ENCODE data around the gene CDRT15.

The CDRT15 gene

GRCh38 chr17:14206891-14207290 lies 29.8 kb downstream of the CDRT15 start:
- TF ChIP-seq SPI1 (IDR thresholded peaks at IDR 0.05; ENCODE audit: low read depth, low read length) (no peak), POLR2AphosphoS5 (IDR thresholded peaks at IDR 0.05; ENCODE audit: low read depth, low read length) (no peak), TAF1 (IDR thresholded peaks at IDR 0.05; ENCODE audit: low read depth, low read length) (no peak), POLR2A (IDR thresholded peaks at IDR 0.05; ENCODE audit: low read depth, low read length) (no peak), PAX5 (IDR thresholded peaks at IDR 0.05; ENCODE audit: insufficient read depth, low read length, severe bottlenecking) (no peak), POU2F2 (IDR thresholded peaks at IDR 0.05; ENCODE audit: low read depth, low read length) (no peak)
- FAIRE-seq (no peak), DNase-seq (ENCODE audit: insufficient read length, low spot score) (no peak)

GRCh38 chr17:14205992-14206461 lies 30.6 kb downstream of the CDRT15 start:
- no peak for DNase-seq (ENCODE audit: insufficient read length, low spot score)
- no peak for FAIRE-seq
- TF ChIP-seq POLR2A (IDR thresholded peaks at IDR 0.05; ENCODE audit: low read depth, low read length), result no peak
- TF ChIP-seq TAF1 (IDR thresholded peaks at IDR 0.05; ENCODE audit: low read depth, low read length), result no peak
- TF ChIP-seq PAX5 (IDR thresholded peaks at IDR 0.05; ENCODE audit: insufficient read depth, low read length, severe bottlenecking), result no peak
- TF ChIP-seq SPI1 (IDR thresholded peaks at IDR 0.05; ENCODE audit: low read depth, low read length), result no peak
- no peak for TF ChIP-seq POLR2AphosphoS5 (IDR thresholded peaks at IDR 0.05; ENCODE audit: low read depth, low read length)
- no peak for TF ChIP-seq POU2F2 (IDR thresholded peaks at IDR 0.05; ENCODE audit: low read depth, low read length)

GRCh38 chr17:14205380-14205779 lies 31.3 kb downstream of the CDRT15 start:
- DNase-seq (ENCODE audit: insufficient read length, low spot score) (no peak), FAIRE-seq (no peak)
- TF ChIP-seq TAF1 (IDR thresholded peaks at IDR 0.05; ENCODE audit: low read depth, low read length), result no peak
- no peak for TF ChIP-seq SPI1 (IDR thresholded peaks at IDR 0.05; ENCODE audit: low read depth, low read length)
- TF ChIP-seq POU2F2 (IDR thresholded peaks at IDR 0.05; ENCODE audit: low read depth, low read length), result no peak
- TF ChIP-seq POLR2AphosphoS5 (IDR thresholded peaks at IDR 0.05; ENCODE audit: low read depth, low read length), result no peak
- no peak for TF ChIP-seq PAX5 (IDR thresholded peaks at IDR 0.05; ENCODE audit: insufficient read depth, low read length, severe bottlenecking)
- no peak for TF ChIP-seq POLR2A (IDR thresholded peaks at IDR 0.05; ENCODE audit: low read depth, low read length)

- no peak for FAIRE-seq
- TF ChIP-seq PAX5 (IDR thresholded peaks at IDR 0.05; ENCODE audit: insufficient read depth, low read length, severe bottlenecking) (no peak), SPI1 (IDR thresholded peaks at IDR 0.05; ENCODE audit: low read depth, low read length) (no peak), POLR2AphosphoS5 (IDR thresholded peaks at IDR 0.05; ENCODE audit: low read depth, low read length) (no peak), POLR2A (IDR thresholded peaks at IDR 0.05; ENCODE audit: low read depth, low read length) (no peak), TAF1 (IDR thresholded peaks at IDR 0.05; ENCODE audit: low read depth, low read length) (no peak), POU2F2 (IDR thresholded peaks at IDR 0.05; ENCODE audit: low read depth, low read length) (no peak)
- no peak for DNase-seq (ENCODE audit: insufficient read length, low spot score)
Observed at GRCh38 chr17:14204546-14204945, 32.1 kb downstream of the CDRT15 start.

- FAIRE-seq, result no peak
Observed at GRCh38 chr17:14204084-14204483, 32.6 kb downstream of the CDRT15 start.

GRCh38 chr17:14203388-14203787 lies 33.3 kb downstream of the CDRT15 start:
- FAIRE-seq (no peak), DNase-seq (ENCODE audit: insufficient read length, low spot score) (no peak)
- TF ChIP-seq PAX5 (IDR thresholded peaks at IDR 0.05; ENCODE audit: insufficient read depth, low read length, severe bottlenecking) (no peak), POU2F2 (IDR thresholded peaks at IDR 0.05; ENCODE audit: low read depth, low read length) (no peak), POLR2AphosphoS5 (IDR thresholded peaks at IDR 0.05; ENCODE audit: low read depth, low read length) (no peak), POLR2A (IDR thresholded peaks at IDR 0.05; ENCODE audit: low read depth, low read length) (no peak), TAF1 (IDR thresholded peaks at IDR 0.05; ENCODE audit: low read depth, low read length) (no peak), SPI1 (IDR thresholded peaks at IDR 0.05; ENCODE audit: low read depth, low read length) (no peak)

More at GRCh38 chr17:14204084-14204483, 32.6 kb downstream of the CDRT15 start:
- TF ChIP-seq POLR2A (IDR thresholded peaks at IDR 0.05; ENCODE audit: low read depth, low read length) (no peak), PAX5 (IDR thresholded peaks at IDR 0.05; ENCODE audit: insufficient read depth, low read length, severe bottlenecking) (no peak), SPI1 (IDR thresholded peaks at IDR 0.05; ENCODE audit: low read depth, low read length) (no peak), TAF1 (IDR thresholded peaks at IDR 0.05; ENCODE audit: low read depth, low read length) (no peak), POU2F2 (IDR thresholded peaks at IDR 0.05; ENCODE audit: low read depth, low read length) (no peak), POLR2AphosphoS5 (IDR thresholded peaks at IDR 0.05; ENCODE audit: low read depth, low read length) (no peak)
- no peak for DNase-seq (ENCODE audit: insufficient read length, low spot score)

- TF ChIP-seq SPI1 (IDR thresholded peaks at IDR 0.05; ENCODE audit: low read depth, low read length), result no peak
- no peak for TF ChIP-seq PAX5 (IDR thresholded peaks at IDR 0.05; ENCODE audit: insufficient read depth, low read length, severe bottlenecking)
- no peak for TF ChIP-seq TAF1 (IDR thresholded peaks at IDR 0.05; ENCODE audit: low read depth, low read length)
- no peak for TF ChIP-seq POLR2AphosphoS5 (IDR thresholded peaks at IDR 0.05; ENCODE audit: low read depth, low read length)
- TF ChIP-seq POLR2A (IDR thresholded peaks at IDR 0.05; ENCODE audit: low read depth, low read length), result no peak
- TF ChIP-seq POU2F2 (IDR thresholded peaks at IDR 0.05; ENCODE audit: low read depth, low read length), result no peak
- no peak for DNase-seq (ENCODE audit: insufficient read length, low spot score)
- FAIRE-seq, result no peak
Observed at GRCh38 chr17:14202388-14203166, 34.1 kb downstream of the CDRT15 start.

GRCh38 chr17:14201988-14202380 lies 34.7 kb downstream of the CDRT15 start:
- DNase-seq (ENCODE audit: insufficient read length, low spot score), result no peak

More at GRCh38 chr17:14201988-14202380, 34.7 kb downstream of the CDRT15 start:
- no peak for TF ChIP-seq POLR2AphosphoS5 (IDR thresholded peaks at IDR 0.05; ENCODE audit: low read depth, low read length)
- no peak for TF ChIP-seq POLR2A (IDR thresholded peaks at IDR 0.05; ENCODE audit: low read depth, low read length)
- no peak for TF ChIP-seq TAF1 (IDR thresholded peaks at IDR 0.05; ENCODE audit: low read depth, low read length)
- no peak for TF ChIP-seq PAX5 (IDR thresholded peaks at IDR 0.05; ENCODE audit: insufficient read depth, low read length, severe bottlenecking)
- TF ChIP-seq SPI1 (IDR thresholded peaks at IDR 0.05; ENCODE audit: low read depth, low read length), result no peak
- TF ChIP-seq POU2F2 (IDR thresholded peaks at IDR 0.05; ENCODE audit: low read depth, low read length), result no peak
- no peak for FAIRE-seq

Data from GM12891 (cell line).